Uterus (tissue), 2 donors: ENCODE results near the gene OLIG2.

Experiments used
- POLR2A ChIP-seq, 2 donors: fragments of 450-650 bp; IDR thresholded peaks; one replicate each; pipeline ENCODE4 v1.6.1; 2016; ENCODE audit warnings: antibody characterized with exemption in 2 of 2, mild to moderate bottlenecking in 1 of 2, moderate library complexity in 1 of 2
- TF ChIP-seq, protein P1 (sequence below), 4 experiments: fragments of 200-600 bp in 2 of 4; fragments of 450-650 bp in 2 of 4; sonication (generic) in 2 of 4; IDR thresholded peaks; one replicate each; pipeline ENCODE4 v1.5.1; 2016 to 2019; ENCODE audit warnings: antibody characterized with exemption in 4 of 4, mild to moderate bottlenecking in 2 of 4, moderate library complexity in 1 of 4

GRCh38 chr21:33031152-33031911, 5.6 kb downstream of the OLIG2 start:
- no peak for TF ChIP-seq POLR2A (IDR thresholded peaks at IDR 0.05)
- TF ChIP-seq, protein P1, sequence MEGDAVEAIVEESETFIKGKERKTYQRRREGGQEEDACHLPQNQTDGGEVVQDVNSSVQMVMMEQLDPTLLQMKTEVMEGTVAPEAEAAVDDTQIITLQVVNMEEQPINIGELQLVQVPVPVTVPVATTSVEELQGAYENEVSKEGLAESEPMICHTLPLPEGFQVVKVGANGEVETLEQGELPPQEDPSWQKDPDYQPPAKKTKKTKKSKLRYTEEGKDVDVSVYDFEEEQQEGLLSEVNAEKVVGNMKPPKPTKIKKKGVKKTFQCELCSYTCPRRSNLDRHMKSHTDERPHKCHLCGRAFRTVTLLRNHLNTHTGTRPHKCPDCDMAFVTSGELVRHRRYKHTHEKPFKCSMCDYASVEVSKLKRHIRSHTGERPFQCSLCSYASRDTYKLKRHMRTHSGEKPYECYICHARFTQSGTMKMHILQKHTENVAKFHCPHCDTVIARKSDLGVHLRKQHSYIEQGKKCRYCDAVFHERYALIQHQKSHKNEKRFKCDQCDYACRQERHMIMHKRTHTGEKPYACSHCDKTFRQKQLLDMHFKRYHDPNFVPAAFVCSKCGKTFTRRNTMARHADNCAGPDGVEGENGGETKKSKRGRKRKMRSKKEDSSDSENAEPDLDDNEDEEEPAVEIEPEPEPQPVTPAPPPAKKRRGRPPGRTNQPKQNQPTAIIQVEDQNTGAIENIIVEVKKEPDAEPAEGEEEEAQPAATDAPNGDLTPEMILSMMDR (IDR thresholded peaks at IDR 0.05) = no peak
